PC-3 (cell line): Measurements from ENCODE around the gene SYNJ2. TPM values are rescaled to one million over a fixed set of nuclear protein-coding genes. Genes with fewer than 3 reads are reported as not detected.

Source experiments
- ATAC-seq: fragments of 200-7000 bp; cut with Tn5 transposase; 2 replicates; pipeline ENCODE4 v1.9.1; 2020; ENCODE audit warnings: mild to moderate bottlenecking, moderate library complexity
- BruUV-seq: library from RNA; stranded (reverse); fragments of 400-500 nt; replicated peaks from 2 replicates; lab custom pipeline; 2021; lab: Mats Ljungman, UMichigan
- CTCF ChIA-PET: fragments of 300-600 bp; sonication (Branson Sonifier 250); formaldehyde crosslinking; loops from one replicate; lab custom pipeline; 2022; ENCODE audit warnings: antibody characterized with exemption; lab: Charles Lee
- POLR2A ChIA-PET: fragments of 300-600 bp; sonication (Branson Sonifier 250); formaldehyde crosslinking; loops from one replicate; lab custom pipeline; 2022; ENCODE audit warnings: antibody characterized with exemption; ENCODE audit not compliant: unreplicated experiment; lab: Charles Lee
- DNase-seq: peaks from one replicate; pipeline ENCODE4 v3.0.0-alpha.2; 2015
- H2AFZ ChIP-seq: fragments of 300-600 bp; sonication (generic); 2 replicates; pipeline ENCODE4 v1.6.0; 2016; ENCODE audit warnings: antibody characterized with exemption, low read length
- H3F3A ChIP-seq: fragments of 300-600 bp; sonication (generic); one replicate; pipeline ENCODE4 v1.6.0; 2017; ENCODE audit warnings: antibody characterized with exemption, low read length, control low read depth, mild to moderate bottlenecking; ENCODE audit not compliant: unreplicated experiment
- H3K27ac ChIP-seq: fragments of 300-600 bp; sonication (generic); 2 replicates; pipeline ENCODE4 v1.5.1; 2016; ENCODE audit warnings: mild to moderate bottlenecking, low read length
- H3K27me3 ChIP-seq: fragments of 300-600 bp; sonication (generic); 2 replicates; pipeline ENCODE4 v1.6.1; 2016; ENCODE audit warnings: low read length, mixed read lengths
- H3K36me3 ChIP-seq: fragments of 300-600 bp; sonication (generic); 2 replicates; pipeline ENCODE4 v1.6.1; 2016; ENCODE audit warnings: low read depth, mixed run types, low read length, mixed read lengths
- H3K4me1 ChIP-seq: fragments of 300-600 bp; sonication (generic); 2 replicates; pipeline ENCODE4 v1.5.1; 2016; ENCODE audit warnings: low read length; ENCODE audit not compliant: insufficient read depth
- H3K4me2 ChIP-seq: fragments of 300-600 bp; sonication (generic); 2 replicates; pipeline ENCODE4 v1.6.0; 2016; ENCODE audit warnings: low read length
- H3K4me3 ChIP-seq: fragments of 300-600 bp; sonication (generic); 2 replicates; pipeline ENCODE4 v1.5.1; 2016; ENCODE audit warnings: mild to moderate bottlenecking, low read length, mixed read lengths
- H3K79me2 ChIP-seq: fragments of 300-600 bp; sonication (generic); 2 replicates; pipeline ENCODE4 v1.6.1; 2017; ENCODE audit warnings: low read length, mixed read lengths
- H3K9ac ChIP-seq: fragments of 300-600 bp; sonication (generic); 2 replicates; pipeline ENCODE4 v1.6.0; 2016; ENCODE audit warnings: mild to moderate bottlenecking, low read length
- H3K9me2 ChIP-seq: fragments of 300-600 bp; sonication (generic); replicated peaks from 2 replicates; pipeline ENCODE4 v1.6.1; 2016; ENCODE audit warnings: mixed run types, low read length, mixed read lengths
- H3K9me3 ChIP-seq: fragments of 300-600 bp; sonication (generic); 2 replicates; pipeline ENCODE4 v1.6.1; 2016; ENCODE audit warnings: low read length, mixed read lengths
- H4K20me1 ChIP-seq: fragments of 300-600 bp; sonication (generic); 2 replicates; pipeline ENCODE4 v1.6.1; 2016; ENCODE audit warnings: low read length, mixed read lengths
- CTCF ChIP-seq: fragments of 300-600 bp; sonication (generic); conservative IDR thresholded peaks from 2 replicates; pipeline ENCODE4 v1.5.1; 2017; ENCODE audit warnings: antibody characterized with exemption, low read depth, mild to moderate bottlenecking, low read length
- EZH2 ChIP-seq: fragments of 300-600 bp; sonication (generic); IDR thresholded peaks from one replicate; pipeline ENCODE4 v1.6.1; 2017; ENCODE audit warnings: antibody characterized with exemption, mild to moderate bottlenecking, low read length; ENCODE audit not compliant: unreplicated experiment
- EZH2phosphoT487 ChIP-seq: fragments of 300-600 bp; sonication (generic); IDR thresholded peaks from 2 replicates; pipeline ENCODE4 v1.6.1; 2018; ENCODE audit warnings: mild to moderate bottlenecking, antibody characterized with exemption, low read length, borderline replicate concordance
- intact Hi-C: fragments of 100-400 bp; cut with micrococcal nuclease; formaldehyde crosslinking; loops from 2 replicates; pipeline ENCODE4 v1.9.0; 2023
- total RNA-seq: library from RNA; depleted of rRNA; stranded (reverse); fragments of >200 nt; gene quantifications from 2 replicates; pipeline ENCODE4 v1.2.3, GENCODE V29; 2014

SYNJ2 gene
- total RNA-seq, 1 experiment from 2014 or later: 21.5 TPM

- H3K4me2 ChIP-seq: no peak overlapping the region
- no TSS peak for BruUV-seq
- H3K4me3 ChIP-seq: no peak overlapping the region
- peaks cover 4% of the 10 kb centered on the region; the same call in 1 of the 2 replicates for H3K36me3 ChIP-seq
- DNase-seq (no peak), ATAC-seq (no peak)
- TF ChIP-seq EZH2 (no peak), EZH2phosphoT487 (no peak)
- no peak overlapping the region for H3K9ac ChIP-seq
- ChIA-PET POLR2A (interaction anchor here (0.6 kb wide), 1 partner anchor 9 kb away, joined by 3 read pairs; no protein-coding TSS in a partner anchor), CTCF (no interaction called here)
- H4K20me1 ChIP-seq: no peaks in the 10 kb centered on the region
- H3K9me2 ChIP-seq: no peaks in the 10 kb centered on the region
- peaks cover 13% of the 10 kb centered on the region for H3K4me1 ChIP-seq
- no peak overlapping the region for H3K27ac ChIP-seq
- H3K9me3 ChIP-seq: no peaks in the 10 kb centered on the region
- no peak overlapping the region for H2AFZ ChIP-seq
- H3K79me2 ChIP-seq: no peaks in the 10 kb centered on the region
- no peaks in the 10 kb centered on the region for H3F3A ChIP-seq
- intact Hi-C loops: no loop called here
- no peaks in the 10 kb centered on the region for H3K27me3 ChIP-seq
These were observed 67.7 kb downstream of the SYNJ2 start for GRCh38 chr6:158049055-158050028.

GRCh38 chr6:158050107-158050735 lies 68.6 kb downstream of the SYNJ2 start:
- Histone ChIP-seq H3K27me3 (no peaks in the 10 kb centered on the region), H3K9ac (no peak overlapping the region), H3K4me1 (peaks cover 12% of the 10 kb centered on the region), H4K20me1 (no peaks in the 10 kb centered on the region), H3K79me2 (no peaks in the 10 kb centered on the region), H3K27ac (no peak overlapping the region), H3K9me3 (no peaks in the 10 kb centered on the region), H3K4me2 (no peak overlapping the region), H3K9me2 (no peaks in the 10 kb centered on the region), H2AFZ (no peak overlapping the region), H3F3A (no peaks in the 10 kb centered on the region), H3K36me3 (no peaks in the 10 kb centered on the region), H3K4me3 (no peak overlapping the region)
- CTCF ChIA-PET: no interaction called here
- POLR2A ChIA-PET: no interaction called here
- no TSS peak for BruUV-seq
- TF ChIP-seq EZH2: no peak
- TF ChIP-seq CTCF: no peak
- intact Hi-C loops: no loop called here
- no peak for DNase-seq
- no peak for ATAC-seq

GRCh38 chr6:158050955-158051354 lies 69.3 kb downstream of the SYNJ2 start:
- no peak for TF ChIP-seq EZH2phosphoT487
- intact Hi-C loops: no loop called here
- Histone ChIP-seq H2AFZ (no peak overlapping the region), H3K9ac (no peak overlapping the region), H3K9me3 (no peaks in the 10 kb centered on the region), H4K20me1 (no peaks in the 10 kb centered on the region), H3K27me3 (no peaks in the 10 kb centered on the region), H3K4me3 (no peak overlapping the region), H3K4me1 (peaks cover 16% of the 10 kb centered on the region), H3F3A (no peaks in the 10 kb centered on the region), H3K79me2 (no peaks in the 10 kb centered on the region), H3K4me2 (no peak overlapping the region), H3K9me2 (no peaks in the 10 kb centered on the region), H3K27ac (no peak overlapping the region), H3K36me3 (0 out of 2 replicates have a peak, but pooled peaks cover 1% of the 10 kb centered on the region)
- BruUV-seq: no TSS peak
- ATAC-seq (no peak), DNase-seq (no peak)
- POLR2A ChIA-PET: no interaction called here
- CTCF ChIA-PET: no interaction called here
